Breast epithelium (tissue), 4 donors: Measurements from ENCODE around the gene LMNA. TPM values are rescaled to one million over a fixed set of nuclear protein-coding genes. Genes with fewer than 3 reads are reported as not detected.

Source experiments
- DNase-seq, 2 donors: peaks; one replicate each; pipeline ENCODE4 v3.0.0-alpha.2; 2019; ENCODE audit warnings: low spot score in 2 of 2
- H3K27ac ChIP-seq, 2 donors: fragments of 200-600 bp; sonication (generic) in 1 of 2; one replicate each; pipeline ENCODE4 v1.5.1; 2016 to 2019; ENCODE audit warnings: mild to moderate bottlenecking in 1 of 2
- H3K27me3 ChIP-seq, 2 donors: fragments of 200-600 bp; sonication (generic) in 1 of 2; one replicate each; pipeline versions ENCODE4 v1.5.1 to v1.6.0; 2017 to 2019; ENCODE audit warnings: control low read depth in 1 of 2, mild to moderate bottlenecking in 1 of 2
- H3K36me3 ChIP-seq: fragments of 200-600 bp; one replicate; pipeline ENCODE4 v1.5.1; 2019
- H3K4me1 ChIP-seq, 2 donors: fragments of 200-600 bp; sonication (generic); one replicate each; pipeline ENCODE4 v1.5.1; 2016 to 2019; ENCODE audit warnings: control low read depth in 1 of 2
- H3K4me3 ChIP-seq, 3 donors: fragments of 200-600 bp; sonication (generic); 1 replicate in 2 of 3; 2 replicates in 1 of 3; pipeline ENCODE4 v1.5.1; 2016 to 2019; ENCODE audit warnings: mild to moderate bottlenecking in 3 of 3, moderate library complexity in 2 of 3
- H3K9me3 ChIP-seq, 2 donors: fragments of 200-600 bp; sonication (generic) in 1 of 2; one replicate each; pipeline ENCODE4 v1.5.1; 2016 to 2019; ENCODE audit warnings: control low read depth in 1 of 2
- CTCF ChIP-seq, 3 donors: fragments of 450-650 bp; IDR thresholded peaks; one replicate each; pipeline ENCODE4 v1.5.1; 2016 to 2017; ENCODE audit warnings: antibody characterized with exemption in 3 of 3, mild to moderate bottlenecking in 3 of 3, moderate library complexity in 3 of 3
- POLR2A ChIP-seq: fragments of 450-650 bp; IDR thresholded peaks from one replicate; pipeline ENCODE4 v1.6.1; 2016; ENCODE audit warnings: antibody characterized with exemption, mild to moderate bottlenecking, moderate library complexity
- POLR2AphosphoS5 ChIP-seq, 3 donors: sonication (generic); formaldehyde crosslinking; IDR thresholded peaks; one replicate each; pipeline ENCODE4 v1.6.1; 2017; ENCODE audit warnings: antibody characterized with exemption in 3 of 3
- intact Hi-C: fragments of 100-400 bp; cut with DNase I; formaldehyde crosslinking; loops from one replicate; pipeline ENCODE4 v1.15.1; 2023; ENCODE audit warnings: low total_unique reads
- total RNA-seq, 3 donors: library from RNA; depleted of rRNA; stranded (reverse); fragments of >200 nt; gene quantifications; one replicate each; pipeline ENCODE4 v1.1.0, GENCODE V29; 2016

LMNA gene
- total RNA-seq, 3 donors from 2014 or later, result 292 to 367 (median 319) TPM

DNA sequence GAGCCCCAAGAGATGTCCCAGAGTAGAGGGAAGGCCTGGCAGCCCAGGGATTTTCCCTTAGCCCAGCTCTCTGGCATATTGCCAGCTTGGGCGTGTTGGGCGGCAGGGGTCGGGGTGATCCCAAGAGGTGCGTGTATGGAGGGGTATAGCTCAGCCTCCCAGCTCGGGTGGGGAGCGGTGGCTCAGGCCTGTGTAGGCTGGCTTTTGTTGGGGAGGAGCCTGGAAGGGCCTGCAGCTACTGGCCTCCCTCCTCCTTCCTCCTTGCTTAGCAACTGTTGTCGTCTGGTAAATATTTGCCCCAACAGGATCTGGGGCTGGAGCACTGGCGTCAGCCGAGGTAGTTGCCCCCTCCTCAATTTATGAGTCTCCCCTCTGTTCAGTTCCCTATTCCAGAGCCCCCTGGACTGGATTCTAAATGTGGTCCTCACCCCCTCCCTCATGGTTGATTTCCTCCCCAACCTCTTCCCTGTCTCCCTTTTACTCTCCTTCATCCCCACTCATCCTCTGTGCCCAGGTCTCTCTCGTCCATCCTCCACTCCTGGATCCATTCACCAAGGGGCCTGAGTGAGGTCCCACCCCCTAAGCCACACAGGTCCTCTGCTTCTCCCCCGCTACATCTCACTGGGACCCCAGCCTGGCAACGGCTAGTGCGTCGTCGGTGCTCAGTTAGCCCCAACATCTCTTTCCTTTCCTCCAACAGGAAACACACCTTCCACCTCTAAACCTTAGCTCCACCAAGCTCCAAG, 10.3 kb upstream of the LMNA start:
- Histone ChIP-seq H3K27me3 (no peaks in the 10 kb centered on the region), H3K36me3 (no peaks in the 10 kb centered on the region), H3K9me3 (no peaks in the 10 kb centered on the region), H3K4me1 (peaks cover 36 to 39% of the 10 kb centered on the region in 2 donors), H3K27ac (peak overlapping the region; percentile 99), H3K4me3 (peak overlapping the region in 1 of 3 donors; percentile 31)
- TF ChIP-seq POLR2A (no peak), POLR2AphosphoS5 (IDR thresholded peaks at IDR 0.05) (peak in 2 of 3 donors; percentile 69 to 80)
- intact Hi-C loops, result no loop called here
- DNase-seq, result peak; percentile 91 to 92

DNA sequence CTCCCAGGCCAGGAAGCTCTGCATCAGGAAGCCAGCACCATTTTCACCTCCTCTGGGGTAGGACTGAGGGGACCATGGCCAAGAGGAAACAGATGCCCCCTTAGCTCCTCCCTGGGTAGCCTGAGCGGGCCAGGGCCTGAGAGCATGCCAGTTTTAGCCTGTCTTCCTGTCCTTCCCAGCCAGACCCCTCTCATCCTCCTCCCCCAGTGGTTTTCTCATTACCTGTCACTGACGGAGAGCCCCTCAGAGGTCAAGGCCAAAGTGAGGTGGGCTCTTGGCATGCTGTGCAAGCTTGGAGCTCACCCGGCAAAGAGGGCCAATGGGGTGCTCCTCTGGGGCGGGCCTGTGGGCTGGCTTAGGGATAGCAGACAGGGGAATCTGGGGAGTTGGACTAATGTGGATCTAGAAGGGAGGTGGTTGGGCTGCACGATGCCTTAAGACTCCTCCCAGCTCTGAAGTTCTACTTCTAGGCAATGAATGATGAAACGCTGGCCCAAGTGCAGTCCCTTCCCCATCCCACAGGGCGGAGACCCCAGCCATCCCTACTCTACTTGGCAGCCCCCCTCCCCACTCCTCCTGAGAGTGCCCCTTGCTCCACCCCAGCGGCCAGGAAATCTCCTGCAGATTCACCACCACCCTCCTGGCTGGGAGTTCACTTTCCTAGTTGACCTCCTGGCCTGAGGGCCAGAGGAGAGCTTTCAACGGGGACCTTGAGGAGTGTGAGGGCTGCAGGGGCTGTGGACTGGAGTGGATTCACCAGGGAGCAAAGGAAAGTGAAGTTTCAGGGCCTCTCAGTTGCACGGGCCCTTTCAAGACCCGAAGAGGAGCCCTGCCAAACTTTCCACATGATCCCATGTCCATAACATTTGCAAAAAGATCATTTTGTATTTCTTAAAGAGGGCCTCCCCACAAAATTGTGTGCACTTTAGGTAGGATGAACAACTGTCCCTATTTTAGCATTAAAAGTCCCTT, 9.4 kb upstream of the LMNA start:
- H3K4me1 ChIP-seq, result peaks cover 36 to 39% of the 10 kb centered on the region in 2 donors
- no peak for TF ChIP-seq CTCF (IDR thresholded peaks at IDR 0.05)
- TF ChIP-seq POLR2AphosphoS5 (IDR thresholded peaks at IDR 0.05), result no peak
- TF ChIP-seq POLR2A, result no peak
- H3K27me3 ChIP-seq, result no peaks in the 10 kb centered on the region
- intact Hi-C loops, result no loop called here
- no peaks in the 10 kb centered on the region for H3K9me3 ChIP-seq
- no peaks in the 10 kb centered on the region for H3K36me3 ChIP-seq
- H3K4me3 ChIP-seq, result peak overlapping the region; percentile 16 to 65 (median 50)
- no peak for DNase-seq
- peak overlapping the region; percentile 99 for H3K27ac ChIP-seq

DNA sequence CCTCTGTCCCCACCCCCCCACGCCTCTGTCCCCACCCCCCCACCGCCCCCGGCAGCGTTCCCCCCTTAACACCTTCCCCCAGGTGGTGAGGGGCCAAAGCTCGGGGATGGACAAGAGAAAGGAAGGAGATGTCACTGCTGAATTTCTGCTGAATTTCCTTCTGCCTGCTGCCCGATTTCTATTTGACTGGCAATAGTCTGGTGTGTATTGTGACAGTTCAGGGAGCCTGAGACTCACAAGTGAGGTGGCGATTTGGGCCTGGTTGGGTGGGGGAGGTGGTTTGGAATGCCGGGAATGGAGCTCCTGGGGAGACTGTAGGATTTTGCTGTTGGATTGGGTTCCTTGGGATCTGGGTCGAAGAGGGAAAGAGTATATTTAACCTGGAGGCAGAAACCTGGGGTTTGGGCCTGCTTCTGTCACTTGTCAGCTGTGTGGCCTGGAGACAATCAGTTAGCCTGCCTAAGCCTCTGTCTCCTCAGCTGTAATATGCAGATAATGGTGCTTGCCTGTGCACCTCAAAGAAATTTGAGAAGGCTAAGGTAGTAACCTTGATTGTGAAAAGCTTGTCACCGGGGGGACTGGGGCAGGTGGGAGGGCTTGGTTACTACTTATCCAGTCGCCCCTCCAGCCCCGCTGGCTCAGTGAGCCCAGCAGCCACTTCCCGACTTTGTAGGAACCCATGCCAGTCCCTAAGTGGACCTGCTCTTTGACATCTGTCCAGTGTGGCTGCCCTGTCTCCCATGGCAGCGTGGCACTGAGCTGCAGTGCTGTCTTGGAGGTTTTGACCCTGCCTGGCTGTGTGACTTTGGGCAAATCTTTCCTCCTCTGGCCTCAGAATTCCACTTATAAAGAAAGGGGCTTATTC, 7.7 kb upstream of the LMNA start:
- Histone ChIP-seq H3K4me3 (peak overlapping the region; percentile 16 to 65 (median 50)), H3K36me3 (no peaks in the 10 kb centered on the region), H3K27ac (peak overlapping the region; percentile 99), H3K9me3 (no peaks in the 10 kb centered on the region), H3K4me1 (peaks cover 35 to 39% of the 10 kb centered on the region in 2 donors), H3K27me3 (no peaks in the 10 kb centered on the region)
- intact Hi-C loops, result no loop called here
- DNase-seq, result no peak
- TF ChIP-seq CTCF (IDR thresholded peaks at IDR 0.05) (no peak), POLR2AphosphoS5 (IDR thresholded peaks at IDR 0.05) (no peak), POLR2A (no peak)

DNA sequence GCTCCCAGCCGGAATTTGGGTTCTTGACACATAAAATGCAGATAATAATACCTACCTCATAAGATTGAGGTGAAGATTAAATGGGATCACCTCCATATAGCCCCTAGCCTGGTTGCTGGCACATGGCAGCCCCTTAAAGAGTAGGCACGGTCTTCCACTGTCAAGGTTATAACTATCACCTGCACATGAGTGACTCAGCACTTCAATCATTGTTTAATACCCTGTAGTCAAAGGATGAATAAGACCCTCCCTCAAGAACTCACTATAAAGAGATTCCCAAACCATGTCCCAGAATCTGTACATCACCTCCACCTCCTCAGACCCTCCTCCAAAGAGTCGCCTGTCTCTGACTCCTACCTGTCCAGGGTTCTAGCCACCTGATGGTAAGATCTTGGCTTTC, 6.5 kb upstream of the LMNA start:
- intact Hi-C loops, result no loop called here
- H3K4me1 ChIP-seq, result peaks cover 28 to 30% of the 10 kb centered on the region in 2 donors
- H3K36me3 ChIP-seq, result no peaks in the 10 kb centered on the region
- no peak overlapping the region for H3K4me3 ChIP-seq
- peak overlapping the region; percentile 78 to 99 for H3K27ac ChIP-seq
- no peak for DNase-seq
- no peaks in the 10 kb centered on the region for H3K27me3 ChIP-seq
- TF ChIP-seq POLR2A (no peak), CTCF (IDR thresholded peaks at IDR 0.05) (no peak), POLR2AphosphoS5 (IDR thresholded peaks at IDR 0.05) (no peak)
- H3K9me3 ChIP-seq, result no peaks in the 10 kb centered on the region

- H3K9me3 ChIP-seq, result no peaks in the 10 kb centered on the region
- H3K27ac ChIP-seq, result peak overlapping the region; percentile 78 to 99
- no peaks in the 10 kb centered on the region for H3K36me3 ChIP-seq
- intact Hi-C loops, result no loop called here
- no peak overlapping the region for H3K4me3 ChIP-seq
- no peak for DNase-seq
- TF ChIP-seq POLR2AphosphoS5 (IDR thresholded peaks at IDR 0.05), result no peak
- no peak for TF ChIP-seq CTCF (IDR thresholded peaks at IDR 0.05)
- TF ChIP-seq POLR2A, result no peak
- peaks cover 23 to 29% of the 10 kb centered on the region in 2 donors for H3K4me1 ChIP-seq
- H3K27me3 ChIP-seq, result no peaks in the 10 kb centered on the region
Observed at GRCh38 chr1:156108664-156109241, 5.8 kb upstream of the LMNA start.
